Activated CD4-positive, alpha-beta T cell treated with anti-CD3 and anti-CD28 coated beads, Interleukin-2, amount 50 U/mL, for 24 hours (primary cell): ENCODE measurements around the gene RAB6B.

ENCODE experiments used
- DNase-seq, 2 donors: peaks; one replicate each; pipeline ENCODE4 v3.0.0-alpha.2; 2020; ENCODE audit warnings: low read depth in 1 of 2, low spot score in 1 of 2

Gene RAB6B

GRCh38 chr3:133881939-133882825 is 13.5 kb downstream of the RAB6B start:
- no peak for DNase-seq

- no peak for DNase-seq
Observed at GRCh38 chr3:133881492-133881891, 14.2 kb downstream of the RAB6B start.

- no peak for DNase-seq
Observed at GRCh38 chr3:133880886-133881455, 14.7 kb downstream of the RAB6B start.

- DNase-seq = no peak
Observed at GRCh38 chr3:133880287-133880686, 15.4 kb downstream of the RAB6B start.

- no peak for DNase-seq
Observed at GRCh38 chr3:133878518-133878917, 17.2 kb downstream of the RAB6B start.

GRCh38 chr3:133877221-133877620 is 18.5 kb downstream of the RAB6B start:
- no peak for DNase-seq

GRCh38 chr3:133874761-133875438 is 20.8 kb downstream of the RAB6B start:
- DNase-seq = no peak

- no peak for DNase-seq
Observed at GRCh38 chr3:133874344-133874743, 21.3 kb downstream of the RAB6B start.

GRCh38 chr3:133872781-133873180 is 22.9 kb downstream of the RAB6B start:
- DNase-seq = no peak

- no peak for DNase-seq
Observed at GRCh38 chr3:133872161-133872560, 23.5 kb downstream of the RAB6B start.

- no peak for DNase-seq
Observed at GRCh38 chr3:133871368-133872090, 24.2 kb downstream of the RAB6B start.

GRCh38 chr3:133870822-133871221 is 24.9 kb downstream of the RAB6B start:
- no peak for DNase-seq

- DNase-seq = no peak
Observed at GRCh38 chr3:133869586-133869985, 26.1 kb downstream of the RAB6B start.

- DNase-seq = no peak
Observed at GRCh38 chr3:133868758-133869475, 26.8 kb downstream of the RAB6B start.

GRCh38 chr3:133868186-133868585 is 27.5 kb downstream of the RAB6B start:
- no peak for DNase-seq

GRCh38 chr3:133866141-133866540 is 29.5 kb downstream of the RAB6B start:
- no peak for DNase-seq

- DNase-seq = no peak
Observed at GRCh38 chr3:133865136-133865855, 30.4 kb downstream of the RAB6B start.

- no peak for DNase-seq
Observed at GRCh38 chr3:133864616-133865015, 31.1 kb downstream of the RAB6B start.

- DNase-seq = no peak
Observed at GRCh38 chr3:133863911-133864310, 31.8 kb downstream of the RAB6B start.

GRCh38 chr3:133862161-133862560 is 33.5 kb downstream of the RAB6B start:
- DNase-seq = no peak
